GM21526 (cell line): Measurements from ENCODE around the gene SELE.

ENCODE experiments used
- ATAC-seq: cut with Tn5 transposase; IDR thresholded peaks from one replicate; pipeline ENCODE4 v1.9.1; 2021; ENCODE audit warnings: moderate library complexity; ENCODE audit not compliant: unreplicated experiment, low FRiP score

Gene SELE, protein sequence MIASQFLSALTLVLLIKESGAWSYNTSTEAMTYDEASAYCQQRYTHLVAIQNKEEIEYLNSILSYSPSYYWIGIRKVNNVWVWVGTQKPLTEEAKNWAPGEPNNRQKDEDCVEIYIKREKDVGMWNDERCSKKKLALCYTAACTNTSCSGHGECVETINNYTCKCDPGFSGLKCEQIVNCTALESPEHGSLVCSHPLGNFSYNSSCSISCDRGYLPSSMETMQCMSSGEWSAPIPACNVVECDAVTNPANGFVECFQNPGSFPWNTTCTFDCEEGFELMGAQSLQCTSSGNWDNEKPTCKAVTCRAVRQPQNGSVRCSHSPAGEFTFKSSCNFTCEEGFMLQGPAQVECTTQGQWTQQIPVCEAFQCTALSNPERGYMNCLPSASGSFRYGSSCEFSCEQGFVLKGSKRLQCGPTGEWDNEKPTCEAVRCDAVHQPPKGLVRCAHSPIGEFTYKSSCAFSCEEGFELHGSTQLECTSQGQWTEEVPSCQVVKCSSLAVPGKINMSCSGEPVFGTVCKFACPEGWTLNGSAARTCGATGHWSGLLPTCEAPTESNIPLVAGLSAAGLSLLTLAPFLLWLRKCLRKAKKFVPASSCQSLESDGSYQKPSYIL

GRCh38 chr1:169733924-169734323 lies at the start of gene SELE:
SELE (minus strand) TSS chr1:169734079; CDS start chr1:169733612, 467 bp downstream.
- ATAC-seq, result no peak

DNA sequence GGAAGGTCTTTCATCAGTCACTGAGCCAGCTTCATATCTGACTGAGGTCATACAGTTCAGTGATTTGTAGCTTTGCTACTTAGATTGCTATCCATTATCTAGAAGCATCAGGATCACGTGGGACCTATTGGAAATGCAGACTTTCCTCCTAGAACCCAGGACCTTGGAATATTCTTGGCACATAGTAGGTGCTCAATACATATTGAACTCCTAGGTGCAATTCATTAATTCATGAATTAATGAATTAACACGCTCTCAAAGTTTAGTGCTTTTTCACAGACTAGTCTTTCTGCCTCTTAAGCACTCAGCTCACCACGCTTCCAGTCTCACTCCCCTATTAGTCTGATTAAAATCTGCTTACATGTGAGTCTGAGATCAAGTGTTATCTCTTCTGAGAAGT lies 48.7 kb upstream of the SELE start:
- no peak for ATAC-seq

- no peak for ATAC-seq
Measured at GRCh38 chr1:169779970-169780369, 46.1 kb upstream of the SELE start.

DNA sequence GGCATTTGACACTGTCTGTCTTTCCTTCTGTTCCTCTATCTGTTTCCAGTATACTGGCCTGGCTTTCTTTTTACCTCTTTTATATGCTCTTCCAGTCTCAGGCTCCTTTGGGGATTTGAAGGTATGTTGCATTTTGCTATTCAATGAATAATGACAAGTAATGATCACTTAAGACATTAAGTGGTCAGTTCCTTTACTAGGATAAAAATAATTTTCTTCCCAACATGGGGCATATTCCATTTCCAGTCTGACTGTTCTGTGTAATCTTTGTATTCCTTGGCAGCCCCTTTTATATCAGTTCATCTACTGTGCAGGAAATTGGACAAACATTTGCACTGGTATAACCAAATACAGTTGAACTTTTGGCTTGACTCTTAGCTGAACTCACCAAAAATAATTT lies 45.3 kb upstream of the SELE start:
- no peak for ATAC-seq

DNA sequence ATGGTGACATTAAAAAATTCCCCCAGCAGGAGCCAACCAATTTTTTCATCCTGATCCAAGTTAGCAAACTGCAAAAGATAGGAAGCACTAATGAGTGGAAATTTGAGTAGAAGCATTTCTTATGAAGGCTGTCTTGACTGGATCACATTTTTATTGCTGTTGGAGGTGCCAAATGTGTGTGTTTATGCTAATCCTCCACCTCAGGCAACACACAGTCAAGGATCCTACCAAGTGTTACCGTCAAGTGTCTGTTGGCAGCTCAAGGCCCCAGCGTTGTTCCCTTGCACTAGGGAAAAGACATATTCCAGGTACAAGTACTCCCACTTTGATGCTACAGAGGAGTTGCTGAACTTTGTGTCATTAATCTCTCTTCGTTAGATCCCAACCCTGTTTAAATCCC lies 42.6 kb upstream of the SELE start:
- no peak for ATAC-seq

- no peak for ATAC-seq
Measured at GRCh38 chr1:169768161-169768560, 34.3 kb upstream of the SELE start.

GRCh38 chr1:169765580-169766331 lies 31.9 kb upstream of the SELE start:
- no peak for ATAC-seq

GRCh38 chr1:169764919-169765318 lies 31.0 kb upstream of the SELE start:
- no peak for ATAC-seq

GRCh38 chr1:169762699-169763098 lies 28.8 kb upstream of the SELE start:
- no peak for ATAC-seq

DNA sequence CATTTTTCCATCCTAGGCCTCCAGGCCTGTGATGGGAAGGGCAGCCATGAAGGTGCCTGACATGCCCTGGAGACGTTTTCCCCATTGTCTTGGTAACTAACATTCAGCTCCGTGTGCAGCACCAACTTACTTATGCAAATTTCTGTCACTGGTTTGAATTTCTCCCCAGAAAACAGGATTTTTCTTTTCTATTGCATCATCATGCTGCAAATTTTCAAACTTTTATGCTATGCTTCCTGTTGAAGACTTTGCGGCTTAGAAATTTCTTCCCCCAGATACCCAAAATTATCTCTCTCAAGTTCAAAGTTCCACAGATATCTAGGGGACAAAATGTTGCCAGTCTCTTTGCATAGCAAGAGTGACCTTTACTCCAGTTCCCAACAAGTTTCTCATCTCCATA lies 25.2 kb upstream of the SELE start:
- no peak for ATAC-seq

DNA sequence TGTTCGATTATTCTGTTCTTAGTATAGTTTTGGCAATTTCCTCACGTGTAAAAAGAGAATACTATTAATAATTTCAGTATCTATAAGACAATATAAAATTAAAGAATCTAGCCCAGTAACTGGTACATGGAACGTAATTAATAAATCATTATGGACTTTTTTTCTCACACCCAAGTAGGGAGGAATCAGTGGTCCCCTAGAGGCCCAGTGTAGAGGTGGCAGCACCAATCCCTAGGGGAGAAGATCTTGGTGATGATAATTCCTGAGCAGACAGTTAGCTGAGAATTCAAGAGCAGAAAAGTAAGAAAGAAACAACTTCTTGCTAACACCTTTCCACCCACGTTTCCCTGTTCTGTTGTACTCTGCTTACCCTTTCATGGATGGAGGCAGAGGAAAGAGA lies 19.7 kb upstream of the SELE start:
- no peak for ATAC-seq

GRCh38 chr1:169750041-169750440 lies 16.2 kb upstream of the SELE start:
- ATAC-seq, result no peak

- ATAC-seq, result no peak
Measured at GRCh38 chr1:169746550-169746949, 12.7 kb upstream of the SELE start.

DNA sequence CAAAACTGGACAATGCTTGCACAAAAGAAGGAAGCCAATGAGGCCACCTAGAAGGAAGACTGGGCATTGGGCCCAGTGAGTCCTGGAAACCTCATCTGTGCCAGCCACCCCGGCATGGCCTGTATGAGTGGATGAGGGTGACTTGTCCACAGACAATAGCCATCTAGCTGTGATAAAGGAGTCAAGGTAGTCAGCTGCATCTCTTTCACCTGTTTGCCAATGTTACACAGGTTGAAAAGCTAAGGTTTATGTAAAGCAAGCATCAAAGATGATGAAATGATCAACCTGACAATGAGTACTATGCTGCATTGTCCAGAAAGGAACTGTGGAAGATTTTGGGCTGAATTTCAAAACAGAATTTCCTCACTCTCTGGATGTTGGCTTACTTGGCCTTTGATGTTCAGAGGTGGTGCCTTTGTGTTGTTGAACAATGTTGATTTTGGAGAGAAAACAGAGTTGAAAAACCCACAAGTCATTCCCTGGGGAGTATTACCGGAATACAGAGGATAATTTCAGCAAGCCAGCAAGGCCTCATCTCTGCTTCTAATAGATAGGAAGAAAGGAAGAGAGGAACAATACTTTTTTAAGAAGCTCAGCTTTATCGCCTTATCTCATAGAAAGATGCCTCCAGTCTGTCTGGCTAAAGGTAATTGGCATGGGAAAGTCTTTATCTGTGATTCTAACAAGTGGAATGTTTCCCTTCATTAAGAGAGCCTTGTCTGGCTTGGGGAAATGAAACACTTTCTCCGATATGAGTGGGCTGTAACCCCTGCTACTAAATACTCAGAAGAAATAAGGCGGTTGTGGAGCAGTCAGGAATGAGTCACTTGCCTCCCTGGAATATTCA lies 11.4 kb upstream of the SELE start:
- ATAC-seq, result no peak

DNA sequence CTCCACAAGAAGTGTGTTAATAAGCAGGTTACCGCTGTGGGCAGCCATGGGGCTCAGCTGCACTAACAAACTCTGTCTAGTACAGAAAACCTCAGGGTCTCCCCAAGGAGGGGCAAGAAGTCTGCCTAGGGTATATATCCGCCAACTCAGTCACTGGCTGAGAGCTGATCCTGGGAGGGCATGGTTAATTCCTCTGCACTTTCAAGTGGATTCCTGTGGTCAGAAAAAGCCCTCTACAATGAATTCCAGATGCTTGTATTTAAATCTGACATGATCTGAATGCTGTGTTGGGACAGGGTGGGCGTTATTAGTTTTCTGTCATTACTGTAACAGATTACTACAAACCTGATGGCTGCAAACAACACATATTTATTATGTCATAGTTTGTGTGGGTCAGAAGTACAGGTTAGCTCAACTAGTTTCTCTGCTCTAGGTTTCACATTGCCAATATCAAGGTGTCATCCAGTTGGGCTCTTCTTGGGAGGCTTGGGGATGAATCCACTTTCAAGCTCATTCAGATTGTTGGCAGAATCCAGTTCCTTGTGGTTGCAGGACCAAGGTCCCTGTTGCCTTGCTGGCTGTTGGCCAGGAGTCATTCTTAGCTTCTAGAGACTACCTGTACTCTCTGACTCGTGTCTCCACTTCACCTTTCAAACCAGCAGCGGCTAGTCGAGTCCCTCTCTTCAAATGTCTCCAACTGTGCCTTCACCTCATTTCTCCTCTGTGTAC lies 8.0 kb upstream of the SELE start:
- ATAC-seq, result no peak

DNA sequence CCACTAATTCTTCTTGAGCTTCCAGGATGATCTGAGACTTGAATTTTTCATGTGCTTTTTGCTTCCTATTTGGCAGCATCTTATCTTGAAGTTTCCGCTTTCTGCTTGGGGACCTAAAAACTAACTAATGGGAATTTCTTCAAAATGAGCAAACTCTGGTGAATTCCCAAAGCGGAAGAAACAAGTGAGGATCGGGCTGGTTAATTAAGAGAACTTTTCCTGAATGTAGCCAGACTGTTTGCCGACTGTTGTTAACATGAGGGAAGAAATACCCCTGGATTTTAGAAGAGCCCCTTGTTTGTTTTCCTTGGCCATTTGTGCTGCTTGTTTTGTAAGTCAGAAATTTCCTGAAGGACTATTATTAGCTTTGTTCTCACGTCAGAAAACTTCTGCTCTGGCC lies 6.1 kb upstream of the SELE start:
- ATAC-seq, result no peak

DNA sequence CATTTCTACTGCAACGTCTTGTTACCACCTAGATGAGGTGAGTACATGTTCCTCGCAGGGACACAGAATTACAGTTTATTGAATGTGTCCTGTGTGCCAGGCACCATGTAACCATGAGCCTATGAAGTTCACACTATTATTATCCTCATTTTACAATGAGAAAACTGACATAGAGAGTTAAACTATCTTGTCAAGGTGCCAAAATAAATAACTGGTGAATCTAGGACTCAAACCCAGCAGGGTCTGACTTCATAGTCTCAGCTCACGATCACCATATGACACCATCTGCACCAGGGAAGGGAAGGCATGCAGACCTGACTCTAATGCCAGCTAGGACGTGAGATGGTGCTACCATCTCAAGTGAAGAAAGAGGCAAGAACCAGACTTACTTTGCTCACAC lies 2.4 kb downstream of the SELE start:
- ATAC-seq, result no peak

DNA sequence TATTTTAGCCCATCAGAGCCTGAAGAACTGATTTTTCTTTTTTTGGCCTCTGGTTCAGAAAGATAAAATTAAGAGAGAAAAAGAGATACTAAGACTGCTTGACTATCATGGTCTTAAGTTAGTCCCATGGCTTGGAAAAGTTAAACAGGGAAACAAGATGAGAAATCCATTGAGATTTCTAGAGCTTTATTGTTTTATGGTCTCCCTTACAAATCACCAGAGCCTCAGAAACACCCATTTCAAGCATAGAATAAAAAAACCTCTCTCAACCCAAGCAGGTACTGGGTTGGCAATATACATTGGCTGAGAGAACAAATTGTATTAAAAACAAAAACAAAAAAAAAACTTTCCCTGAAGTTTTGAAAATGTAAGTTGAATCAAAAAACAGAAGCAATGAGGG lies 3.9 kb downstream of the SELE start:
- no peak for ATAC-seq

- ATAC-seq, result no peak
Measured at GRCh38 chr1:169727307-169727706, 6.6 kb downstream of the SELE start.

DNA sequence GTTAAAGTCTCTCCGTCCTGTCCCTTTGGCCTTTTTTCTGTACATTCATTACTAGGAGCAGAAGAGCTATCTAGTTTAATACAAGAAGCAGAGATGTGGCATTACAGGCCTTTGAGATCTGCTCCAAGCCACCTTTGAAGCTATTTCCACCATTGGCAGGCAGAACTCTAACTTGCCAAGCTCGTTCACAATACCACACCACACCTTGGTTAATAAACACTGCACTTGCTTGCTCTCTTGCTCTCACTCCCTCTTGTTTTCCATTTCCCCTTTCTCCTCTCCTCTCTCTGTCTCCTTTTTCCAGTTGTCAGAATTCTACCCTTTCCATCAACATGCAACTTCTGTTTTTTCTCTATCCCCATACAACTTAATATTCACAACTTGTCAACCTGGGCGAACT lies 7.0 kb downstream of the SELE start:
- ATAC-seq, result no peak
